PC-9 (cell line): ENCODE data around the gene GBE1. TPM values are rescaled to one million over a fixed set of nuclear protein-coding genes. Genes with fewer than 3 reads are reported as not detected.

Experiments used
- BruUV-seq: library from RNA; stranded (reverse); fragments of 400-500 nt; replicated peaks from 2 replicates; lab custom pipeline; 2021; lab: Mats Ljungman, UMichigan
- CTCF ChIA-PET: fragments of 300-600 bp; sonication (Branson Sonifier 250); formaldehyde crosslinking; loops from one replicate; lab custom pipeline; 2022; ENCODE audit warnings: antibody characterized with exemption; lab: Charles Lee
- POLR2A ChIA-PET: fragments of 300-600 bp; sonication (Branson Sonifier 250); formaldehyde crosslinking; loops from one replicate; lab custom pipeline; 2022; ENCODE audit warnings: antibody characterized with exemption; ENCODE audit not compliant: unreplicated experiment; lab: Charles Lee
- DNase-seq, 2 experiments: peaks; one replicate each; pipeline versions ENCODE4 v3.0.0 to v3.0.0-alpha.2; 2015 to 2022; ENCODE audit warnings: mixed read lengths in 1 of 2
- H2AFZ ChIP-seq: fragments of 200-600 bp; sonication (generic); 2 replicates; pipeline ENCODE4 v1.8.1; 2017; ENCODE audit warnings: antibody characterized with exemption
- H3F3A ChIP-seq: fragments of 200-600 bp; sonication (generic); 2 replicates; pipeline ENCODE4 v1.8.1; 2017; ENCODE audit warnings: antibody characterized with exemption, mild to moderate bottlenecking, low read depth; ENCODE audit not compliant: insufficient read depth
- H3K27ac ChIP-seq: fragments of 200-600 bp; sonication (generic); 2 replicates; pipeline ENCODE4 v1.6.1; 2016; ENCODE audit warnings: mixed run types
- H3K27me3 ChIP-seq: fragments of 200-600 bp; sonication (generic); 2 replicates; pipeline ENCODE4 v1.6.1; 2016; ENCODE audit warnings: low read depth, mixed run types; ENCODE audit not compliant: insufficient read depth
- H3K36me3 ChIP-seq: fragments of 200-600 bp; sonication (generic); 2 replicates; pipeline ENCODE4 v1.6.1; 2016; ENCODE audit warnings: low read depth, mixed run types
- H3K4me1 ChIP-seq: fragments of 200-600 bp; sonication (generic); replicated peaks from 2 replicates; pipeline ENCODE4 v1.6.1; 2016; ENCODE audit warnings: mixed run types; ENCODE audit not compliant: insufficient read depth
- H3K4me2 ChIP-seq: fragments of 200-600 bp; sonication (generic); 2 replicates; pipeline ENCODE4 v1.6.1; 2017; ENCODE audit warnings: mixed run types
- H3K4me3 ChIP-seq: fragments of 200-600 bp; sonication (generic); 2 replicates; pipeline ENCODE4 v1.6.1; 2016; ENCODE audit warnings: mixed run types
- H3K79me2 ChIP-seq: fragments of 200-600 bp; sonication (generic); 2 replicates; pipeline ENCODE4 v1.6.1; 2017; ENCODE audit warnings: low read depth, mixed run types
- H3K9me2 ChIP-seq: fragments of 200-600 bp; sonication (generic); 2 replicates; pipeline ENCODE4 v1.8.1; 2017; ENCODE audit warnings: mild to moderate bottlenecking; ENCODE audit not compliant: insufficient read depth
- H3K9me3 ChIP-seq: fragments of 200-600 bp; sonication (generic); 2 replicates; pipeline ENCODE4 v1.8.1; 2016; ENCODE audit warnings: low read depth; ENCODE audit not compliant: insufficient read depth
- H4K20me1 ChIP-seq: fragments of 200-600 bp; sonication (generic); 2 replicates; pipeline ENCODE4 v1.8.1; 2017; ENCODE audit not compliant: insufficient read depth
- EZH2 ChIP-seq: fragments of 200-600 bp; sonication (generic); IDR thresholded peaks from 2 replicates; pipeline ENCODE4 v1.8.0; 2017; ENCODE audit warnings: antibody characterized with exemption, low read depth
- intact Hi-C: fragments of 100-400 bp; cut with micrococcal nuclease; formaldehyde crosslinking; loops from one replicate; pipeline ENCODE4 v1.10.0; 2022; ENCODE audit not compliant: unreplicated experiment
- total RNA-seq: library from RNA; stranded (reverse); gene quantifications from 2 replicates; pipeline ENCODE4 v1.2.3, GENCODE V29; 2021
- TF ChIP-seq, protein P1 (sequence below): fragments of 200-600 bp; sonication (generic); conservative IDR thresholded peaks from 2 replicates; pipeline ENCODE4 v1.6.1; 2017; ENCODE audit warnings: mixed run types, antibody characterized with exemption, mild to moderate bottlenecking, moderate library complexity

GBE1 gene
- total RNA-seq, 1 experiment from 2014 or later: 31.2 TPM

DNA sequence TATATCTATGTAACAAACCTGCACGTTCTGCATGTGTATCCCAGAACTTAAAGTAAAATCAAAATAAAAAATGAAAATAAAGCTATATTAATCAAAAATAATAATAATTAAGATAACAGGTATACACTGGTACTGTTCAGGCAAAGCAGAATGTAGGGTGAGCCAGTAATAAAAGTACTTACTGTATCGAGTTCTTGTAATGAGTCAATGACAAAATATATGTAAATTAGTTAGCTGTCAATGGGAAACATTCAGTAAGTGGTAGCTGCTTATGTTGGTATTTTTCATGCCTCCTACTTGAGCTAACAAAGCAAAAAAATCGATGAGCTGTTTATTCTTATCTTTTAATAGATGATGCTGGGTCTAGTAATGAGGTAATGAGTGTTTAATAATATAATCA, 93.2 kb downstream of the GBE1 start:
- no peaks in the 10 kb centered on the region for H3F3A ChIP-seq

GRCh38 chr3:81666502-81667121, 94.8 kb downstream of the GBE1 start:
- no peaks in the 10 kb centered on the region for H3K79me2 ChIP-seq
- H3K4me2 ChIP-seq: no peak overlapping the region
- no peaks in the 10 kb centered on the region for H3K9me2 ChIP-seq
- intact Hi-C loops: loop anchor here (1.0 to 10.0 kb wide), 5 partner anchors 94 to 1848 kb away; partner anchors contain the start of gene GBE1
- no peaks in the 10 kb centered on the region for H3K36me3 ChIP-seq
- no peaks in the 10 kb centered on the region for H3K4me1 ChIP-seq
- H3K9me3 ChIP-seq: no peaks in the 10 kb centered on the region
- POLR2A ChIA-PET: no interaction called here
- no peak overlapping the region for H3K27ac ChIP-seq
- H3F3A ChIP-seq: no peaks in the 10 kb centered on the region
- BruUV-seq: no TSS peak
- H3K27me3 ChIP-seq: no peaks in the 10 kb centered on the region
- CTCF ChIA-PET: interaction anchor here (0.6 kb wide), 1 partner anchor 558 kb away, joined by 3 read pairs; no protein-coding TSS in a partner anchor
- no peak overlapping the region for H2AFZ ChIP-seq
- TF ChIP-seq EZH2: no peak
- TF ChIP-seq, protein P1, sequence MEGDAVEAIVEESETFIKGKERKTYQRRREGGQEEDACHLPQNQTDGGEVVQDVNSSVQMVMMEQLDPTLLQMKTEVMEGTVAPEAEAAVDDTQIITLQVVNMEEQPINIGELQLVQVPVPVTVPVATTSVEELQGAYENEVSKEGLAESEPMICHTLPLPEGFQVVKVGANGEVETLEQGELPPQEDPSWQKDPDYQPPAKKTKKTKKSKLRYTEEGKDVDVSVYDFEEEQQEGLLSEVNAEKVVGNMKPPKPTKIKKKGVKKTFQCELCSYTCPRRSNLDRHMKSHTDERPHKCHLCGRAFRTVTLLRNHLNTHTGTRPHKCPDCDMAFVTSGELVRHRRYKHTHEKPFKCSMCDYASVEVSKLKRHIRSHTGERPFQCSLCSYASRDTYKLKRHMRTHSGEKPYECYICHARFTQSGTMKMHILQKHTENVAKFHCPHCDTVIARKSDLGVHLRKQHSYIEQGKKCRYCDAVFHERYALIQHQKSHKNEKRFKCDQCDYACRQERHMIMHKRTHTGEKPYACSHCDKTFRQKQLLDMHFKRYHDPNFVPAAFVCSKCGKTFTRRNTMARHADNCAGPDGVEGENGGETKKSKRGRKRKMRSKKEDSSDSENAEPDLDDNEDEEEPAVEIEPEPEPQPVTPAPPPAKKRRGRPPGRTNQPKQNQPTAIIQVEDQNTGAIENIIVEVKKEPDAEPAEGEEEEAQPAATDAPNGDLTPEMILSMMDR: peak; percentile 79
- DNase-seq: no peak
- H4K20me1 ChIP-seq: no peaks in the 10 kb centered on the region
- H3K4me3 ChIP-seq: no peak overlapping the region

More for the DNA sequence above, 93.2 kb downstream of the GBE1 start:
- intact Hi-C loops: loop anchor here (5.0 to 10.0 kb wide), 3 partner anchors 173 to 1847 kb away; no protein-coding TSS in a partner anchor
- BruUV-seq: no TSS peak
- TF ChIP-seq EZH2: no peak
- TF ChIP-seq, protein P1: no peak
- H3K36me3 ChIP-seq: no peaks in the 10 kb centered on the region
- no peaks in the 10 kb centered on the region for H3K9me3 ChIP-seq
- CTCF ChIA-PET: no interaction called here
- POLR2A ChIA-PET: no interaction called here
- no peaks in the 10 kb centered on the region for H3K79me2 ChIP-seq
- DNase-seq: no peak
- H3K9me2 ChIP-seq: no peaks in the 10 kb centered on the region
- H3K4me2 ChIP-seq: no peak overlapping the region
- no peak overlapping the region for H3K27ac ChIP-seq
- no peaks in the 10 kb centered on the region for H3K4me1 ChIP-seq
- no peaks in the 10 kb centered on the region for H4K20me1 ChIP-seq
- H2AFZ ChIP-seq: no peak overlapping the region
- no peak overlapping the region for H3K4me3 ChIP-seq
- H3K27me3 ChIP-seq: no peaks in the 10 kb centered on the region

GRCh38 chr3:81663114-81663513, 98.3 kb downstream of the GBE1 start:
- Histone ChIP-seq H2AFZ (no peak overlapping the region), H3K4me2 (no peak overlapping the region), H3K4me3 (no peak overlapping the region), H3K36me3 (no peaks in the 10 kb centered on the region), H4K20me1 (no peaks in the 10 kb centered on the region), H3K27me3 (no peaks in the 10 kb centered on the region), H3K4me1 (no peaks in the 10 kb centered on the region), H3K9me2 (no peaks in the 10 kb centered on the region), H3F3A (no peaks in the 10 kb centered on the region), H3K79me2 (no peaks in the 10 kb centered on the region), H3K9me3 (no peaks in the 10 kb centered on the region), H3K27ac (no peak overlapping the region)
- intact Hi-C loops: loop anchor here (10.0 kb wide), 2 partner anchors 168 to 1852 kb away; no protein-coding TSS in a partner anchor
- TF ChIP-seq, protein P1: no peak
- TF ChIP-seq EZH2: no peak
- no peak for DNase-seq
- POLR2A ChIA-PET: no interaction called here
- CTCF ChIA-PET: no interaction called here
- no TSS peak for BruUV-seq
